ENCODE data around the gene TMEM63B.

TMEM63B gene

GRCh38 chr6:44199883-44200282 lies 72.5 kb downstream of the TMEM63B start:
- TF ChIP-seq EGR1 (IDR thresholded peaks at IDR 0.05): no peak
- no peak for TF ChIP-seq NFIC (IDR thresholded peaks at IDR 0.05)
- TF ChIP-seq TAF1 (IDR thresholded peaks at IDR 0.05; ENCODE audit: low read depth): no peak
- TF ChIP-seq YY1 (IDR thresholded peaks at IDR 0.05; ENCODE audit: low read depth): no peak
- TF ChIP-seq ZBTB7A (IDR thresholded peaks at IDR 0.05; ENCODE audit: low read depth): no peak
- no peak for TF ChIP-seq TCF12 (IDR thresholded peaks at IDR 0.05; ENCODE audit: low read depth)
- TF ChIP-seq CREB1 (IDR thresholded peaks at IDR 0.05; ENCODE audit: low read depth): no peak
- no peak for TF ChIP-seq CEBPB (IDR thresholded peaks at IDR 0.05)
- TF ChIP-seq REST (IDR thresholded peaks at IDR 0.05; ENCODE audit: low read depth): no peak
- TF ChIP-seq MAX (IDR thresholded peaks at IDR 0.05): no peak

- no peak for TF ChIP-seq TAF1 (IDR thresholded peaks at IDR 0.05; ENCODE audit: low read depth)
- no peak for TF ChIP-seq ZBTB7A (IDR thresholded peaks at IDR 0.05; ENCODE audit: low read depth)
- TF ChIP-seq USF1 (IDR thresholded peaks at IDR 0.05): no peak
- no peak for TF ChIP-seq REST (IDR thresholded peaks at IDR 0.05; ENCODE audit: low read depth)
- TF ChIP-seq EGR1 (IDR thresholded peaks at IDR 0.05): no peak
- TF ChIP-seq TCF12 (IDR thresholded peaks at IDR 0.05; ENCODE audit: low read depth): no peak
- no peak for TF ChIP-seq YY1 (IDR thresholded peaks at IDR 0.05; ENCODE audit: low read depth)
- no peak for TF ChIP-seq NFIC (IDR thresholded peaks at IDR 0.05)
- no peak for TF ChIP-seq TEAD4 (IDR thresholded peaks at IDR 0.05)
- no peak for TF ChIP-seq CREB1 (IDR thresholded peaks at IDR 0.05; ENCODE audit: low read depth)
- TF ChIP-seq CEBPB (IDR thresholded peaks at IDR 0.05): no peak
- no peak for TF ChIP-seq RAD21 (IDR thresholded peaks at IDR 0.05; ENCODE audit: low read depth)
- no peak for TF ChIP-seq EP300 (IDR thresholded peaks at IDR 0.05; ENCODE audit: borderline replicate concordance)
- no peak for TF ChIP-seq MAX (IDR thresholded peaks at IDR 0.05)
- no peak for TF ChIP-seq FOXM1 (IDR thresholded peaks at IDR 0.05; ENCODE audit: borderline replicate concordance, low read depth)
These were observed 73.8 kb downstream of the TMEM63B start for GRCh38 chr6:44201200-44201599.

- TF ChIP-seq TEAD4 (IDR thresholded peaks at IDR 0.05) (no peak), REST (IDR thresholded peaks at IDR 0.05; ENCODE audit: low read depth) (no peak), NFIC (IDR thresholded peaks at IDR 0.05) (no peak)
These were observed 74.4 kb downstream of the TMEM63B start for GRCh38 chr6:44201638-44202303.

GRCh38 chr6:44202332-44202971 lies 75.1 kb downstream of the TMEM63B start:
- no peak for TF ChIP-seq TAF1 (IDR thresholded peaks at IDR 0.05; ENCODE audit: low read depth)
- TF ChIP-seq RAD21 (IDR thresholded peaks at IDR 0.05; ENCODE audit: low read depth): no peak
- no peak for TF ChIP-seq ZBTB7A (IDR thresholded peaks at IDR 0.05; ENCODE audit: low read depth)
- no peak for TF ChIP-seq CEBPB (IDR thresholded peaks at IDR 0.05)
- no peak for TF ChIP-seq EP300 (IDR thresholded peaks at IDR 0.05; ENCODE audit: borderline replicate concordance)
- no peak for TF ChIP-seq FOXM1 (IDR thresholded peaks at IDR 0.05; ENCODE audit: borderline replicate concordance, low read depth)
- TF ChIP-seq EGR1 (IDR thresholded peaks at IDR 0.05): no peak
- no peak for TF ChIP-seq MAX (IDR thresholded peaks at IDR 0.05)
- no peak for TF ChIP-seq CREB1 (IDR thresholded peaks at IDR 0.05; ENCODE audit: low read depth)
- TF ChIP-seq TCF12 (IDR thresholded peaks at IDR 0.05; ENCODE audit: low read depth): no peak
- no peak for TF ChIP-seq TEAD4 (IDR thresholded peaks at IDR 0.05)
- TF ChIP-seq NFIC (IDR thresholded peaks at IDR 0.05): no peak
